SKM-1 (cell line): ENCODE data around the gene PIP5K1B.

Source experiments
- DNase-seq: peaks from one replicate; lab custom pipeline; 2025; ENCODE audit not compliant: unreplicated experiment; lab: John Stamatoyannopoulos, UW

PIP5K1B gene

DNA sequence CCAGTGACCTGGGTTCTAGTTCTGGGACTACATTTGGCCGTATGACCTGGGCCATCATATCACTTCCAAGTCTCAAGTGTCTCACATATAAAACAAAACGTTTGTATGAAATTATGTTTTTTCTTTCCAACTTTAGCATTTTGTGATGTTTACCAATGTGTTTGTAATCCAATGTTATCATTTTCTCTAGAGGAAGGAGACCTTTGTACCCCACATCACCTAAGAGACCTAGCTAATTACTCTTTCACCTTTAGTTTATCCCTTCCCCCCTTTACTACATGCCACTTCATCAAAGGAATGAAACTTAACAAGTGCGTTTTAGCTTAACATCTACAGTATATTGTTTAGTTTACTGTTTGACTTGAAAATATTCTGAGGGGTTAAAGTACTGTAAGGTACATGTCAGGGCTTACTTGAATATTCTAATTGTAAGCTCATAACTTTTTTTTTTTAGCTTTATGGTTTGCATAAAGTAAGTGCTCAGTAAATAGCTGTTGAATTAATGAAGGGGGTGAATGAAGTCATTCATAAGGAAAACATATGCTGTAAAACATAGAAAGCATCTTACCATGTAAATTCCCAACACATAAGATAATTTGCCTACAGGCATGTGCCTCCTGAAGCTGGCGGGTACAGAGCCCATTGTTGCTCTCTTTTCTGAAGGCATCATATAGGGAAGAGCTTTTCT, 2.9 kb downstream of the PIP5K1B start:
- no peak for DNase-seq

DNA sequence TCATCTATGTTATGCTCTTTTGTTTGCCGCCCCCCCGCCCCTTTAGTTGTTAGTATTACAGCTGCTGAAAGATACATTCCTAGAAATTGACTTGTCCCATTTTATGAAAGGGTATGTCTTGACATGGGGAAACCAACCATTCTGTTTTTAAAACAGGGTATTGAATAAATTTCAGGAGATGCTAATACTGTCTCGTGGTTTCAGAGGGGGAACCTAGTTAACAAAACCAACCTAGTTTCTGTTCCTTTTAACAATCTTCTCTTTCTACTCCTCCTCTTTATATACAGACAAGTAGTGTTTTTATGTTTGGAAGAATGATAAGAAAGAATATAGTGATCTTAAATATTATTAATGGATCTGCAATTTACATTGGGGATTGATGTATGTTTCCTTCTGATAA, 3.5 kb downstream of the PIP5K1B start:
- DNase-seq = no peak

DNA sequence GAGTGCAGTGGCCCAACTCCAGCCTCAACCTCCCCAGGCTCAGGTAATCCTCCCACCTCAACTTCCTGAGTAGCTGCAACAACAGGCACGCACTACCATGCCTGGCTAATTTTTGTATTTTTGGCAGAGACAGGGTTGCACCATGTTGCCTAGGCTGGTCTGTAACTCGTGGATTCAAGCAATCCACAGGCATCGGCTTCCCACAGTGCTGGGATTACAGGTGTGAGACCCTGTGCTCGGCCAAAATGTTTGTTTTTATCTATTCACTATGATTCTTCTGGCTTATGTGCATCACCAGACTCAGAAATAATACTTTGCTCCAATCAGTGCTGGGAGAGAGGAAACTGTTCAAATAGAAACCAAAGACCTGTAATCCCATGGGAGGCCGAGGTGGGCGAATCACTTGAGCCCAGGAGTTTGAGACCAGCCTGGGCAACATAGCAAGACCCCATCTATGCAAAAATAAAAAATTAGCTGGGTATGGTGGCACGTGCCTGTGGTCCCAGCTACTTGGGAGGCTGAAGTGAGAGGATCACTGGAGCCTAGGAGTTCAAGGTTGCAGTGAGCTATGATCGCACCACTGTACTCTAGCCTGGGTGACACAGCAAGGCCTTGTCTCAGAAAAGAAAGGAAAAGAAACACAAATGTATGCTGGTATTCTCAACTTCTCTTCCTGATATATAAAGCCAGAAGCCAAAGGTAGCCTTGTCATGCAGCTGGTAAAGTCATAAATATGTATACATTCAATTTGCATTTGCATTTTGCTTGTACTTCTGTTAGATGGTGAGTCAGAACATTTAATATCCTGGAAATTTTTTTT, 4.5 kb downstream of the PIP5K1B start:
- no peak for DNase-seq

- DNase-seq = no peak
Measured at GRCh38 chr9:68710111-68710471, 5.1 kb downstream of the PIP5K1B start.

GRCh38 chr9:68711281-68711680, 6.2 kb downstream of the PIP5K1B start:
- no peak for DNase-seq

- no peak for DNase-seq
Measured at GRCh38 chr9:68711932-68712331, 6.9 kb downstream of the PIP5K1B start.

GRCh38 chr9:68714416-68715180, 9.6 kb downstream of the PIP5K1B start:
- no peak for DNase-seq

- DNase-seq = no peak
Measured at GRCh38 chr9:68715181-68715456, 10.1 kb downstream of the PIP5K1B start.

GRCh38 chr9:68717552-68718443, 12.8 kb downstream of the PIP5K1B start:
- no peak for DNase-seq

- no peak for DNase-seq
Measured at GRCh38 chr9:68719847-68720246, 14.8 kb downstream of the PIP5K1B start.

DNA sequence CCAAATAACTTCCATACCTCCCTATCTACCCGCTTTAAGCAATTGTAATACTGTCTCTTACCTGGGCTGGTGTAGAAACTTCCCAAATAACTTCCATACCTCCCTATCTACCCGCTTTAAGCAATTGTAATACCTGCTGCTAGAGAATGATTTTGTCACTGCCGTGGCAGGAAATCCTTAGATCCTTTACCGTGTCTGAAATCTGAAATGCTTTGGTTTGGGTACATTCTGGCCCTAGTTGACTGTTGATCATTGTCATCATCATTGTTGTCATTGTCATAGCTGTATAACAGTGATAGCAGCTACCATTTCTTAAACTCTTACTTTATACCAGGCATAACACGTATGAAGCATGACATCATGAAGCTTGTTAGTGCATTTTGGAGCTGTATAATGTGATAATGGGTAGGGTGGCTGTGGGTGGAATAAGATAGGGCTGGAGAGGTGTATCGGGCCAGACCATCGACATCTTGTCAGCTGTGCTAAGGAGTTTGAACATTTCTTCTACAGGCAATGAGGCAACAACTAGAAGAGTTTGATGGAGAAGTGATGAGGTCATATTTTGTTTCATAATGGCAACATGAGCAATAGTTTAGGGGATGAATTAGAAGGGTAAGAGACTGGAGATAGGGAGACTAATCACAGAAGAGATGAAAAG, 15.7 kb downstream of the PIP5K1B start:
- DNase-seq = no peak

DNA sequence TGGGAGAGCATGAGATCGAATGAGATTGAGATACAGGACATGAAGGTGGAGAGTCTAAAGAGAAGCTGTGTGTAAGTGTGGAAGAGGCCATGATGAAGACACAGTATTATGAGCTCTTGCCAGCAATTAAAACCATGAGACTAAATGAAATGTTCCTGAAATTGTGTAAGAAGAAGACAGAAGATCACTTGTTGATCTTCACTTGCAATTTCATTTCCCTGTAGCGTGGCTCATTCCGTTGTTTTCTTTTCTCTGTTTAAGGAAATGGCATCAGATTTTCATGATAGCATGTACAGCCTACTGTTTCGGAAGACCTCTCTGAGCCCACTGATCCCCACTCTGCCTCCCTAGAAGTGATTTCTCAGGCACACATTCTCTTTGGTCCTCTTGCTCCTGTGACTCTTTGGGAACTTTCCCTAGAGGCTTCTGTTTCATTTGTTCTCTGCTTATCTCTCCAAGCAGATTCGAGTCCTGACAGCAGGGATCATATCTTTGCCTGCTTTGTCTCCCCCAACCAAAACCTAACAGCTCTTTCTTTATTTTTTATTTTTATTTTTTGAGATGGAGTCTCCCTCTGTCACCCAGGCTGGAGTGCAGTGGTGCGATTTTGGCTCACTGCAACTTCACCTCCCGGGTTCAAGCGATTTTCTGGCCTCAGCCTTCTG, 16.8 kb downstream of the PIP5K1B start:
- no peak for DNase-seq

GRCh38 chr9:68725070-68725469, 20.0 kb downstream of the PIP5K1B start:
- no peak for DNase-seq

DNA sequence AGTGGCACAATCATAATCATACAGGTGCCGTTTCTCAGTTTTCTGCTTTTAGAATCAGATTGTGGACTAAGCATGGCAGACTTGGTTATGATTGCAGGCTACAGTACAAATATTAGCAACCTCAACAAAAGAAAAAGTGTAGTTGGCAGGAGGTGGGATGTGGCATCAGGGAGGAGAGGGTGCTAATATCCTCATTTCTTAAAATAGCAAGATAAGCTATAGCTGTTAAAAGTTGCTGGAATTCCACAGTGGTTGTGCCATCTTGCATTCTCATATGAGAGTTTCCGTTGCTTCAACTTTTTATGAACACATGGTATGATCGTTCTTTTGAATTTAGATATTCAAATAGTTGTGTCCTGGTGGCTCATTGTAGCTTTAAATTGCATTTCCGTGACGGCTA, 21.4 kb downstream of the PIP5K1B start:
- no peak for DNase-seq

DNA sequence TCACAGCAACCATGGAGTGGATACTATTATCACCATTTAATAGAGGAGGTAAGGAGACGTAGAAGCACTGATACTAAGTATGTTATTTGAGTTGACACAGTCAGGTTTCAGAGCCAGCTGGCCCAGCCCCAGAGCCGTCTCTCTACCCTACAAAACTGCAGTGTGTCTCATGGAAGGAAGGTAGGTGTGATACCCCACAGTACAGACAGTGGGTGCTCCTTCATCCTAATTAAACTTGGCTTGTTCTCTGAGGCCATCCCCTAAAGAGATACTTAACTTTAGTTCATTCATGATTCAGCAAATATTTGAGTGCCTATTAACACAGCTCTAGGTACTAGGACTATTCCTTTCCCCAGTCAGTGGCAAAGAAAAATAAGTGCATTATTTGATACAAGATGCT, 22.6 kb downstream of the PIP5K1B start:
- DNase-seq = no peak

DNA sequence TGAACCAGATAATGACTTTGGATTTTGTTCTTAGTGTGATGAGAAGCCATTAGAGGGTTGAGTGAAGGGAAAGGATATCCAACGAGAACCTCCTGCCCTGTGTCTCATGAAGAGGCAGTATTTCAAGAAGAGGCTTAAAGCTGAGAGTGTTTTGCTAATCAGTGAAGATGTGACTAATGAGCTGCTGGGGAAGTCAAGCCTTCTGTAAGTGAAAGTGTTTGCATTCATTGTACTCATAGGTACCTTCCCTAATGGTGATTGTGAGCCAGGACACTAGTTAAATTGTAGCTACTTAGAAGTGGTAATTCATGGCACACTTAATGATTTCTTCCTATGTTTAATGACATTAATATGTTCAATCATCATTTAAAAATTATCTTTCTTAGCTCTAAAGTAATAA, 23.7 kb downstream of the PIP5K1B start:
- no peak for DNase-seq

DNA sequence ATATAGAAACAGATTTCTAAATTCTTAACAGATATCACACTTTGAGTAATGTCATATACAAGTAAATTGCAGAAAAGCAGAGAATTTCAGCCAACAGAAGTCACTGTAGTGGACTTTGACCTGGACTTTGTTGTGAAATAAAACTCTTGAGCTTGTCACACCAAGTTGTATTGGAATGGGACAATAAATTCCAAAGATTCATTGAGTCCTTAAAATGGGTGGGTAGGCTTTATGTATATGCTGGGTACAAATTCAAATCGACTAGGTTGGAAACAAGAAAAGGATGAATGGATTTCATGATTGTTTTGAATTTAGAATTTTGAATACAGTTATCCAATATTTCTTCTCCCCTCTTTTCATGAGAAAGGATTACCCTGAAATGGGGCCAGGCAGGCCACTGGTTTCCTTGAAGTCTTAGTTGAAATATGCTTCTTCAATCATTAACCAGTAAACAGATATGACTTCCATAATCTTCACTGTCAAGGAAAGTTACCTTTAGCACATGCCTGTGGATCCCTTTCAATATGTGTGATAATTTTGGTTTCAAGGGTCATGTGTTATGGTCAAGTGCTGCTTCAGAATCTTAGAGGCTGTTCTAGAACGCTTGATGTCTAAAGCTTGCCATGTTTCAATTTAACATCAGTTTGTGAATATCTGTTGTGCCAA, 25.7 kb downstream of the PIP5K1B start:
- no peak for DNase-seq

GRCh38 chr9:68731857-68732256, 26.8 kb downstream of the PIP5K1B start:
- no peak for DNase-seq

GRCh38 chr9:68732405-68733020, 27.5 kb downstream of the PIP5K1B start:
- no peak for DNase-seq
